GM21528 (cell line): ENCODE measurements around the gene RIOX2.

ENCODE experiments used
- ATAC-seq: cut with Tn5 transposase; IDR thresholded peaks from one replicate; pipeline ENCODE4 v1.9.1; 2021; ENCODE audit warnings: mild to moderate bottlenecking, moderate library complexity; ENCODE audit not compliant: unreplicated experiment, low FRiP score

Gene RIOX2

GRCh38 chr3:97991293-97991682, 19.1 kb upstream of the RIOX2 start:
- ATAC-seq: no peak

- ATAC-seq: no peak
These were observed 18.5 kb upstream of the RIOX2 start for GRCh38 chr3:97990624-97991292.

GRCh38 chr3:97988784-97989568, 16.7 kb upstream of the RIOX2 start:
- no peak for ATAC-seq

- ATAC-seq: no peak
These were observed 15.1 kb upstream of the RIOX2 start for GRCh38 chr3:97987306-97987705.

GRCh38 chr3:97983933-97984491, 11.8 kb upstream of the RIOX2 start:
- ATAC-seq: no peak

GRCh38 chr3:97981886-97982285, 9.7 kb upstream of the RIOX2 start:
- ATAC-seq: no peak

- ATAC-seq: no peak
These were observed 7.4 kb upstream of the RIOX2 start for GRCh38 chr3:97979610-97980009.

- no peak for ATAC-seq
These were observed 3.2 kb upstream of the RIOX2 start for GRCh38 chr3:97975466-97975865.

- ATAC-seq: no peak
These were observed 2.8 kb upstream of the RIOX2 start for GRCh38 chr3:97974996-97975395.

- ATAC-seq: no peak
These were observed 745 bp upstream of the RIOX2 start for GRCh38 chr3:97972976-97973375.

- ATAC-seq: no peak
These were observed 1.1 kb downstream of the RIOX2 start for GRCh38 chr3:97970956-97971620.

- ATAC-seq: no peak
These were observed 2.1 kb downstream of the RIOX2 start for GRCh38 chr3:97970156-97970555.

- ATAC-seq: no peak
These were observed 2.7 kb downstream of the RIOX2 start for GRCh38 chr3:97969541-97969940.

- ATAC-seq: no peak
These were observed 3.9 kb downstream of the RIOX2 start for GRCh38 chr3:97968376-97968775.

- no peak for ATAC-seq
These were observed 4.3 kb downstream of the RIOX2 start for GRCh38 chr3:97967966-97968365.

- ATAC-seq: no peak
These were observed 11.1 kb downstream of the RIOX2 start for GRCh38 chr3:97960993-97961766.

- ATAC-seq: no peak
These were observed 11.7 kb downstream of the RIOX2 start for GRCh38 chr3:97960551-97960950.

- ATAC-seq: no peak
These were observed 12.4 kb downstream of the RIOX2 start for GRCh38 chr3:97959872-97960271.

- ATAC-seq: no peak
These were observed 13.4 kb downstream of the RIOX2 start for GRCh38 chr3:97958796-97959195.

- ATAC-seq: no peak
These were observed 13.8 kb downstream of the RIOX2 start for GRCh38 chr3:97958396-97958795.
